GM12891 (cell line): Measurements from ENCODE around the gene CBR4.
"Not testable (repeated sequence)": the region's sequence is repeated elsewhere in the genome, so short reads cannot be mapped to it uniquely, and the experiment has no call there.

Experiments
- DNase-seq: peaks from one replicate; pipeline ENCODE4 v3.0.0; 2011; ENCODE audit warnings: low spot score; ENCODE audit not compliant: insufficient read length
- FAIRE-seq: peaks from 2 replicates; lab custom pipeline; 2011; peaks lifted over from hg19 to GRCh38; lab: Jason Lieb, UNC
- PAX5 ChIP-seq: IDR thresholded peaks from 2 replicates; pipeline ENCODE4 v1.6.1; 2011; ENCODE audit warnings: low read length, moderate library complexity, mild to moderate bottlenecking; ENCODE audit not compliant: insufficient read depth, severe bottlenecking
- POLR2A ChIP-seq: IDR thresholded peaks from 2 replicates; pipeline ENCODE4 v1.6.1; 2011; ENCODE audit warnings: low read depth, low read length, control low read depth
- POLR2AphosphoS5 ChIP-seq: IDR thresholded peaks from 2 replicates; pipeline ENCODE4 v1.6.1; 2011; ENCODE audit warnings: low read depth, low read length, control low read depth
- POU2F2 ChIP-seq: IDR thresholded peaks from 2 replicates; pipeline ENCODE4 v1.6.1; 2011; ENCODE audit warnings: low read depth, mild to moderate bottlenecking, control low read depth, low read length, moderate library complexity
- SPI1 ChIP-seq: IDR thresholded peaks from 2 replicates; pipeline ENCODE4 v1.6.1; 2011; ENCODE audit warnings: low read depth, low read length, control low read depth
- TAF1 ChIP-seq: IDR thresholded peaks from 2 replicates; pipeline ENCODE4 v1.6.1; 2011; ENCODE audit warnings: low read depth, low read length, control low read depth

Gene CBR4

DNA sequence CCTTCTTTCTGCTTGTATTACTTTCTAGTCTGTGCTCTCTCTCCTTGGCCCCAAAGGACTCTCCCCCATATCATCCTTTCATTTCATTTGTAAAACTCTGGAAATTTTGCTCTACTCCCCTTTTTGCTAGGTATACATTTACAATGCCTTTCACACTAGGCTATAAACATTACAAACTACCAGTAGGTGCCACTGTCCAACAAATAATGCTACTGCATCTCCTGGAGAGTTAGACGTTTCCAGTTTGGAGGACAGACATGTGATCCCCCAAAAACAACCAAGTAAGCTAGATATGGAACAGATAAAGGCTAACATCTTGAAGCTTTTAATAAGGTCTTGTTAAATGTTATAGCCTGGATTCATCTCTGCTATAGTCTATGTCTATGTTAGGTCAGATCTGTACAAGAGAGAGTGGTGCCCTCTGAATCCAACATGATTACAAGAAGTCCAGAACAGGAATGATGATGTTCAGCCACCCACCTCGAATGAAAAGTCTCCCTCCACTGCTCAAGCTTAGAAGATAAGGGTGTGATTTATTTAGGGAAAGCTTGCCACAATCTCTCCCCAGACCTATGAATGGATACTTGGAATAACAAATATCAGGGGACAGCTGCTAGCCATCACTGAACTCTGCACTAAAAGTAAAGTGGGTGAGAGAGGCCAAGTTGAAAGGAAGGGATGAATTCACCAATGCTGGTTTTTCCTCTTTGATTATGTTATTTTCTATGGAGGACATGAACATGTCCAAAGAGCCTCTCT lies 14.3 kb downstream of the CBR4 start:
- DNase-seq: no peak
- no peak for FAIRE-seq
- TF ChIP-seq SPI1: no peak

DNA sequence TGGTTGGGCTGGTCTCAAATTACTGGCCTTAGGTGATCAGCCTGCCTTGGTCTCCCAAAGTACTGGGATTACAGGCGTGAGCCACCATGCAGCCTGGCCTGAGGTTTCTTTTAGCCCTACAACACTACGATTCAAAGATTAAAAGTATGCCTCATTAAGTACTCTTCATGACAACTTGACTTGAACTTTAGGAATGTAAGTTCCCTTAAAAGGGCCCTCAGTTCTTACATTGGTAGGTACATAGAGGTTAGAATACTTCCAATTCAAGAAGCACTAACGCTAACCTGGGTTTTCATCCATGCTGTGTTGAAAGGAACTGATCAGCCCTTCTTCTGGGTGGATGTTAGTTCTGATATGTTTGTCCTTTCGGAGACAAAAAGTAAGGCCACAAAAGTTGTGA lies 15.1 kb downstream of the CBR4 start:
- DNase-seq (no peak), FAIRE-seq (no peak)
- TF ChIP-seq TAF1: no peak
- TF ChIP-seq POU2F2: no peak
- TF ChIP-seq SPI1: no peak
- no peak for TF ChIP-seq POLR2AphosphoS5
- no peak for TF ChIP-seq POLR2A
- no peak for TF ChIP-seq PAX5

DNA sequence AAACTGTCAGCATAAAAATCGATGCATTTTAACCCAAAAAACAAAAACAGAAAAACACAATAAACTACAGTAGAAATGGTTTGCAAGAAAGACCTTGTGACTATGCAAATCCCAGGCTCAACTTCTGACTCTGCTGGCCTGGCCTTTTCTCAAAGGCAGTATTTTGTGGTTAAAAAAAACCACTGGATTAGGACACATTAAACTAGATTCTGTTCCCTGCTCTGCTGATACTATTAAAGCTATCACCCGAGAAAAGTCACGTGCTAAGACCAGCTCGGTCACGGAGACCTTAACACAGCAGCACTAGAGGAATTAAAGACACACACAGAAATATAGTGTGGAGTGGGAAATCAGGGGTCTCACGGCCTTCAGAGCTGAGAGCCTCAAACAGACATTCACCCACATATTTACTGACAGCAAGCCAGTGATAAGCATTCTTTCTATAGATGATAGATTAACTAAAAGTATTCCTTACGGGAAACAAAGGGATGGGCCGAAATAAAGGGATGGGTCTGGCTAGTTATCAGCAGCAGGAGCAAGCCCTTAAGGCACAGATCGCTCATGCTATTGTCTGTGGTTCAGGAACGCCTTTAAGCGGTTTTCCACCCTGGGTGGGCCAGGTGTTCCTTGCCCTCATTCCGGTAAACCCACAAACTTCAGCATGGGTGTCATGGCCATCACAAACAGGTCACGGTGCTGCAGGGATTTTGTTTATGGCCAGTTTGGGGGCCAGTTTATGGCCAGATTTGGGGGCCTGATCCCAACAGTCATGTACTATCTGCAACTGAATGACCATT lies 16.1 kb downstream of the CBR4 start:
- FAIRE-seq (no peak), DNase-seq (no peak)
- TF ChIP-seq POLR2AphosphoS5: no peak
- no peak for TF ChIP-seq PAX5
- TF ChIP-seq TAF1: no peak
- no peak for TF ChIP-seq SPI1
- TF ChIP-seq POLR2A: no peak
- TF ChIP-seq POU2F2: no peak

DNA sequence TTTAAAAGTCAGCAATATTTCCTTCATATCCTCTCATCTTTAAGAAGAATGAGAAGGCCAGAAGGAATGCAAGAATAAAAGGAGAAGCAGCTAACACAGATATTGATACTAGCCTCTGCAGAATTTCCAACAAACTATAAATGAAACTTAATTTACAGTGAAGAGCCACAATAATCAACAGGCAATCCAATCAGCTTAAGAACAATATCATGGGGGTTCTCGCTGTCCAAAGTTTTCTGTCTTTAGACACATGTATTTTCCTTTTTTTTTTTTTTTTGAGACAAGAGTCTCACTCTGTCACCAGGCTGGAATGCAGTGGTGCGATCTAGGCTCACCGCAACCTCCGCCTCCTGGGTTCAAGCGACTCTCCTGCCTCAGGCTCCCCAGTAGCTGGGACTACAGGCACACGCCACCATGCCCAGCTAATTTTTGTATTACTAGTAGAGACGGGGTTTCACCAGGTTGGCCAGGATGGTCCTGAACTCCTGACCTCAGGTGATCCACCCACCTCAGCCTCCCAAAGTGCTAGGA lies 17.0 kb downstream of the CBR4 start:
- DNase-seq, FAIRE-seq: not testable (repeated sequence)

DNA sequence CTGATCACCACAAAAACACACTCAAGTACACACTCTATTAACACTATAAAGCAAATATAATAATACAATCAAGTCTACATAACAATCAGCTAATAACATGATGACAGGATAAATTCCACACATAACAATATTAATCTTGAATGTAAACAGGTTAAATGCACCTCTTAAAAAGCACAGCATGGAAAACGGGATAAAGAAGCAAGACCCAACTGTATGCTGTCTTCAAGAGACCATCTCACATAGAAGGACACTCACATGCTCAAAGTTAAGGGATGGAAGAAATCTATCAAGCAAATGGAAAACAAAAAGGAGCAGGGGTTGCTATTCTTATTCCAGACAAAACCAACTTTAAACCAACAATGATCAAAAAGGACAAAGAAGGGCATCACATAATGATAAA lies 28.1 kb downstream of the CBR4 start:
- FAIRE-seq (no peak), DNase-seq (no peak)
- TF ChIP-seq PAX5: no peak
- TF ChIP-seq POLR2AphosphoS5: no peak
- TF ChIP-seq TAF1: no peak
- TF ChIP-seq SPI1: no peak
- no peak for TF ChIP-seq POLR2A
- TF ChIP-seq POU2F2: no peak

DNA sequence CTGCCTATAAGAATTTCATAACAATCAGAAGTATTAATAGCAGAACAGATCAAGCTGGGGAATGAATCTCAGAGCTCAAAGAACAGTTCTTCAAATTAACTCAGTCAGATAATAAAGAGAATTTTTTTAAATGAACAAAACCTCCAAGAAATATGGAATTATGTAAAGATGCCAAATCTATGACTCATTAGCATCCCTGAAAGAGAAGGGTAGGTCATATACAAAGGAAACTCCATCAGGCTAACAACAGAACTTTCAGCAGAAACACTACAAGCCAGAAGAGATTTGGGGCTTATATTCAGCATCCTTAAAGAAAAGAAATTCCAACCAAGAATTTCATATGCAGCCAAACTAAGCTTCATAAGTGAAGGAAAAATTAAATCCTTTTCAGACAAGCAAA lies 28.6 kb downstream of the CBR4 start:
- TF ChIP-seq POLR2AphosphoS5 (no peak), PAX5 (no peak), POLR2A (no peak), SPI1 (no peak), TAF1 (no peak), POU2F2 (no peak)
- FAIRE-seq (no peak), DNase-seq (no peak)

DNA sequence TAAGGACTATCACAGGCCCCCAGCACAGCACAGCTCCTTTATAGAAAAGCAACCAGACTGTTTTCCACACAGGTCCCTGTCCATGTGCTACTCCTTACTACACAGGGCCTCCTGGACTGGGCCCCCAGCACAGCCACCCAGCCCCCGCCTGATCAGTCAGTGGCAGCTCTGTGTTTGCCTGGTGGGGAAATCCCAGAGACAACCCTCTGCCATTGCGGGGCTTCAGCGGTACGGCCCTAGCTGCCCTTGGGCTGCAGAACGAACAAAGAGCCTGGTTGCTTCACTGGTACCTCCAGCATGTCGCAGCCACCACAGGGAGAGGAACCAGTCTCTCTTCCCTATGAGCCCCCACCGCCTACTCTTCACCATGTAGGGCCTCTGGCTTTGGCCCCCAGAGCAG lies 30.7 kb downstream of the CBR4 start:
- no peak for FAIRE-seq
- DNase-seq: no peak
- TF ChIP-seq SPI1 (no peak), POU2F2 (no peak), PAX5 (no peak), POLR2A (no peak), TAF1 (no peak), POLR2AphosphoS5 (no peak)

DNA sequence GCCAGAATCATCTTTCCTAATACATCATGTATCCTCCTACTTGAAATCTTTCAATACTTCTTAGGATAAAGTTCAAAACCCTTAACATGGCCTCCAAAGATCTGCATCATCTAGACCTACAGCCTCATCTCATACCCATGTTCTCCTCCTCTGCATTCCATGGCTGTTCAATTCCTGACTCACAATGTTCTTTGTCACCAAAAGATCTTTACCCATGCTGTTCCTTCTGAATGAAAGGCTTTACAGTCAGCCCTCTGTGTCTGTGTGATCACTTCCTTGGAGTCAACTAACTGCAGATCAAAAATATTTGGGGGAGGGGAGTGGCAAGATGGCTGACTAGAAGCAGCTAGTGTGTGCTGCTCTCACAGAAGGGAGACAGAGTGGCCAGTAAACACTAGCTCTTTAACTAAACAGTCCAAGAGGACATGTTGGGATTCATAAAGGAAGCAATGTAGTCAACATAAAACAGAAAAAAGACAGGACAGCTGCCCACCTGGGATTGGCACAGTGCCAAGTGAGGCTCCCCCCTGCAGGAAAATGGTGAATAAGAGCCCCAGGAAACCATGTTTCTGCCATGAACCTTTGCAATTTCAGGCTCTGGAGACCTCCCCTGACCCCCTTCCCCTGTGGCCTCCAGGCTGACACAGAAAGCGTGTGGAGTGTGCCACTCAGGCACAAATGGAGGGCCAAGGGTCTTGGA lies 31.9 kb downstream of the CBR4 start:
- no peak for TF ChIP-seq POLR2A
- TF ChIP-seq POU2F2: no peak
- TF ChIP-seq TAF1: no peak
- TF ChIP-seq PAX5: no peak
- no peak for TF ChIP-seq SPI1
- TF ChIP-seq POLR2AphosphoS5: no peak
- FAIRE-seq (no peak), DNase-seq (no peak)

DNA sequence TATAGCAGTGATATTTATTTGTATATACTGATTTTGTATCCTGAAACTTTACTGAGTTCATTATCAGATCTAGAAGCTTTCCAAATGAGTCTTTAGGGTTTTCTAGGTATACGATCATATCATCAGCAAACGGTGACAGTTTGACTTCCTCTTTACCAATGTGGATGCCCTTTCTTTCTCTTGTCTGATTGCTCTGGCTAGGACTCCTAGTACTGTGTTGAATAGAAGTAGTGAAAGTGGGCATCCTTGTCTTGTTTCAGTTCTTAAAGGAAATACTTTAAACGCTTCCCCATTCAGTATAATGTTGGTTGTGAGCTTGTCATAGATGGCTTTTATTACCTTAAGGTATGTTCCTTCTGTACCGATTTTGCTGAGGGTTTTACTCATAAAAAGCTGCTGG lies 37.5 kb downstream of the CBR4 start:
- DNase-seq: no peak
- FAIRE-seq: no peak
- TF ChIP-seq SPI1 (0 out of 2 replicates have a peak, but pooled peaks have one; percentile 6), POLR2A (no peak)

DNA sequence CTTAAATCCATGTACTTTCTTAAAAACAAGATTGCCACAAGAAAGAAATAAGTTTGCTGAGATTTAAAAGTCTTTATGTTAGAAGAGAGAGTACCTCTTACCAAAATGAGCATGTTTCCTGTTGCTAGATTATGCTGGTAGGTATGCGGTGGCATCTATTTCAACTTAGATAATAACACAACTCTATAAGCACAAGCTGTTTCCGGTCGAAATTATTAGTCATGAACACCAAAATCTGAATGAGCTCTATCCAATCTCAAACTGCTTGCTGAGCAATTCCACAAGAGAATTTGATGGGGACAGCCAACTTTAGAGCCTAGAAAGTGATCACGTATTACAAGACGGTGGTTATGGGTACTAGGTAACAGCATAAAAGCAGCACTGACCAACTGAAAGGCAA lies 49.3 kb downstream of the CBR4 start:
- no peak for DNase-seq
- FAIRE-seq: no peak
- TF ChIP-seq POLR2A: no peak
